Measurements from ENCODE around the gene CRBN.
A peak's percentile ranks its signal among the peaks of the same experiment; 100 is the strongest.

The CRBN gene

GRCh38 chr3:3189102-3189727, 9.7 kb upstream of the CRBN start:
- Mint-ChIP-seq H3K27ac (no peak overlapping the region), H3K27me3 (no peaks in the 10 kb centered on the region), H3K4me3 (no peak overlapping the region), H3K9me3 (peaks cover 7% of the 10 kb centered on the region), H3K36me3 (ENCODE audit: low read depth) (no peaks in the 10 kb centered on the region), H3K4me1 (ENCODE audit: low read depth) (peaks cover 28% of the 10 kb centered on the region)

- no peaks in the 10 kb centered on the region for H3K27me3 Mint-ChIP-seq
These were observed 5.4 kb upstream of the CRBN start for GRCh38 chr3:3184876-3185275.

GRCh38 chr3:3180456-3180855, 965 bp upstream of the CRBN start:
- H3K36me3 Mint-ChIP-seq (ENCODE audit: low read depth): peaks cover 4% of the 10 kb centered on the region
- no peak overlapping the region for H3K4me3 Mint-ChIP-seq
- H3K27ac Mint-ChIP-seq: no peak overlapping the region
- H3K9me3 Mint-ChIP-seq: no peaks in the 10 kb centered on the region
- H3K27me3 Mint-ChIP-seq: no peaks in the 10 kb centered on the region
- peaks cover 42% of the 10 kb centered on the region for H3K4me1 Mint-ChIP-seq (ENCODE audit: low read depth)

More at GRCh38 chr3:3184876-3185275, 5.4 kb upstream of the CRBN start:
- peaks cover 7% of the 10 kb centered on the region for H3K9me3 Mint-ChIP-seq
- H3K27ac Mint-ChIP-seq: no peak overlapping the region
- no peaks in the 10 kb centered on the region for H3K36me3 Mint-ChIP-seq (ENCODE audit: low read depth)
- H3K4me3 Mint-ChIP-seq: no peak overlapping the region
- H3K4me1 Mint-ChIP-seq (ENCODE audit: low read depth): peaks cover 12% of the 10 kb centered on the region

- H3K4me3 Mint-ChIP-seq: peak overlapping the region; percentile 97
These were observed 778 bp downstream of the CRBN start for GRCh38 chr3:3178498-3179328.

GRCh38 chr3:3177861-3178497, 1.5 kb downstream of the CRBN start:
- Mint-ChIP-seq H3K4me3 (peak overlapping the region; percentile 97), H3K36me3 (ENCODE audit: low read depth) (peaks cover 23% of the 10 kb centered on the region), H3K4me1 (ENCODE audit: low read depth) (peaks cover 65% of the 10 kb centered on the region), H3K27ac (peak overlapping the region; percentile 79), H3K27me3 (no peaks in the 10 kb centered on the region), H3K9me3 (no peaks in the 10 kb centered on the region)

More at GRCh38 chr3:3178498-3179328, 778 bp downstream of the CRBN start:
- H3K27me3 Mint-ChIP-seq: no peaks in the 10 kb centered on the region
- H3K9me3 Mint-ChIP-seq: no peaks in the 10 kb centered on the region
- peak overlapping the region; percentile 79 for H3K27ac Mint-ChIP-seq
- H3K36me3 Mint-ChIP-seq (ENCODE audit: low read depth): peaks cover 17% of the 10 kb centered on the region
- H3K4me1 Mint-ChIP-seq (ENCODE audit: low read depth): peaks cover 57% of the 10 kb centered on the region

- Mint-ChIP-seq H3K9me3 (no peaks in the 10 kb centered on the region), H3K27ac (peak overlapping the region; percentile 93), H3K36me3 (ENCODE audit: low read depth) (peaks cover 54% of the 10 kb centered on the region), H3K4me1 (ENCODE audit: low read depth) (peaks cover 70% of the 10 kb centered on the region), H3K4me3 (peak overlapping the region; percentile 75), H3K27me3 (no peaks in the 10 kb centered on the region)
These were observed 6.9 kb downstream of the CRBN start for GRCh38 chr3:3172627-3173026.

- Mint-ChIP-seq H3K9me3 (no peaks in the 10 kb centered on the region), H3K27ac (no peak overlapping the region), H3K36me3 (ENCODE audit: low read depth) (peaks cover 66% of the 10 kb centered on the region)
These were observed 8.5 kb downstream of the CRBN start for GRCh38 chr3:3170998-3171397.

GRCh38 chr3:3165650-3166049, 13.8 kb downstream of the CRBN start:
- no peak overlapping the region for H3K27ac Mint-ChIP-seq
- no peaks in the 10 kb centered on the region for H3K27me3 Mint-ChIP-seq
- H3K4me3 Mint-ChIP-seq: no peak overlapping the region
- peaks cover 66% of the 10 kb centered on the region for H3K36me3 Mint-ChIP-seq (ENCODE audit: low read depth)
- no peaks in the 10 kb centered on the region for H3K9me3 Mint-ChIP-seq
- H3K4me1 Mint-ChIP-seq (ENCODE audit: low read depth): peaks cover 53% of the 10 kb centered on the region

More at GRCh38 chr3:3170998-3171397, 8.5 kb downstream of the CRBN start:
- H3K4me1 Mint-ChIP-seq (ENCODE audit: low read depth): peaks cover 65% of the 10 kb centered on the region
- H3K27me3 Mint-ChIP-seq: no peaks in the 10 kb centered on the region
- no peak overlapping the region for H3K4me3 Mint-ChIP-seq

GRCh38 chr3:3165241-3165640, 14.2 kb downstream of the CRBN start:
- H3K36me3 Mint-ChIP-seq (ENCODE audit: low read depth): peaks cover 67% of the 10 kb centered on the region
- H3K27me3 Mint-ChIP-seq: no peaks in the 10 kb centered on the region
- H3K4me1 Mint-ChIP-seq (ENCODE audit: low read depth): peaks cover 54% of the 10 kb centered on the region
- H3K4me3 Mint-ChIP-seq: no peak overlapping the region
- H3K27ac Mint-ChIP-seq: peak overlapping the region; percentile 23
- no peaks in the 10 kb centered on the region for H3K9me3 Mint-ChIP-seq

- peaks cover 81% of the 10 kb centered on the region for H3K36me3 Mint-ChIP-seq (ENCODE audit: low read depth)
- no peak overlapping the region for H3K27ac Mint-ChIP-seq
- no peak overlapping the region for H3K4me3 Mint-ChIP-seq
- H3K27me3 Mint-ChIP-seq: no peaks in the 10 kb centered on the region
- peaks cover 3% of the 10 kb centered on the region for H3K9me3 Mint-ChIP-seq
- H3K4me1 Mint-ChIP-seq (ENCODE audit: low read depth): peaks cover 56% of the 10 kb centered on the region
These were observed 18.7 kb downstream of the CRBN start for GRCh38 chr3:3160826-3161225.

GRCh38 chr3:3157484-3157883, 22.0 kb downstream of the CRBN start:
- H3K27me3 Mint-ChIP-seq: no peaks in the 10 kb centered on the region
- no peak overlapping the region for H3K4me3 Mint-ChIP-seq
- peaks cover 33% of the 10 kb centered on the region for H3K4me1 Mint-ChIP-seq (ENCODE audit: low read depth)
- peaks cover 76% of the 10 kb centered on the region for H3K36me3 Mint-ChIP-seq (ENCODE audit: low read depth)
- peaks cover 3% of the 10 kb centered on the region for H3K9me3 Mint-ChIP-seq
- no peak overlapping the region for H3K27ac Mint-ChIP-seq

- peaks cover 3% of the 10 kb centered on the region for H3K9me3 Mint-ChIP-seq
- no peaks in the 10 kb centered on the region for H3K27me3 Mint-ChIP-seq
- peaks cover 22% of the 10 kb centered on the region for H3K4me1 Mint-ChIP-seq (ENCODE audit: low read depth)
- no peak overlapping the region for H3K27ac Mint-ChIP-seq
- peaks cover 80% of the 10 kb centered on the region for H3K36me3 Mint-ChIP-seq (ENCODE audit: low read depth)
- no peak overlapping the region for H3K4me3 Mint-ChIP-seq
These were observed 24.4 kb downstream of the CRBN start for GRCh38 chr3:3154879-3155610.

GRCh38 chr3:3151513-3151912, 28.0 kb downstream of the CRBN start:
- no peak overlapping the region for H3K4me3 Mint-ChIP-seq
- H3K4me1 Mint-ChIP-seq (ENCODE audit: low read depth): peaks cover 22% of the 10 kb centered on the region
- H3K36me3 Mint-ChIP-seq (ENCODE audit: low read depth): peaks cover 81% of the 10 kb centered on the region
- no peak overlapping the region for H3K27ac Mint-ChIP-seq
- no peaks in the 10 kb centered on the region for H3K27me3 Mint-ChIP-seq
- H3K9me3 Mint-ChIP-seq: no peaks in the 10 kb centered on the region

GRCh38 chr3:3149560-3149959, 29.9 kb downstream of the CRBN start:
- H3K36me3 Mint-ChIP-seq (ENCODE audit: low read depth): peaks cover 81% of the 10 kb centered on the region
- H3K9me3 Mint-ChIP-seq: no peaks in the 10 kb centered on the region
- peaks cover 35% of the 10 kb centered on the region for H3K4me1 Mint-ChIP-seq (ENCODE audit: low read depth)
- peak overlapping the region; percentile 61 for H3K27ac Mint-ChIP-seq
- no peak overlapping the region for H3K4me3 Mint-ChIP-seq
- H3K27me3 Mint-ChIP-seq: no peaks in the 10 kb centered on the region

Measured in stimulated activated naive CD8-positive, alpha-beta T cell treated with anti-CD3 and anti-CD28 coated beads, Interleukin-15, Interleukin-2, amounts not matched to agents 100 ng/mL and 50 ng/mL, for 24 hours (primary cell).